Caco-2 (cell line): ENCODE measurements around the gene POLDIP3. TPM values are rescaled to one million over a fixed set of nuclear protein-coding genes. Genes with fewer than 3 reads are reported as not detected.

Source experiments
- BruUV-seq: library from RNA; stranded (reverse); fragments of 400-500 nt; replicated peaks from 2 replicates; lab custom pipeline; 2021; lab: Mats Ljungman, UMichigan
- CTCF ChIA-PET: fragments of 300-600 bp; sonication (Branson Sonifier 250); formaldehyde crosslinking; loops from one replicate; lab custom pipeline; 2022; ENCODE audit warnings: antibody characterized with exemption; lab: Charles Lee
- POLR2A ChIA-PET: fragments of 300-600 bp; sonication (Branson Sonifier 250); formaldehyde crosslinking; loops from one replicate; lab custom pipeline; 2022; ENCODE audit warnings: antibody characterized with exemption; lab: Charles Lee
- DNase-seq, 2 experiments: peaks; one replicate each; pipeline versions ENCODE4 v3.0.0 to v3.0.0-alpha.2; 2020 to 2022
- H3K27me3 ChIP-seq: replicated peaks from 2 replicates; pipeline ENCODE4 v1.6.0; 2011; ENCODE audit warnings: low read length; ENCODE audit not compliant: control insufficient read depth, insufficient read depth
- H3K36me3 ChIP-seq: 2 replicates; pipeline ENCODE4 v1.5.1; 2011; ENCODE audit warnings: low read length; ENCODE audit not compliant: control insufficient read depth, insufficient read depth
- H3K4me1 ChIP-seq: fragments of 250-450 bp; sonication (Bioruptor Pico); 2 replicates; pipeline ENCODE4 v1.5.1; 2020; ENCODE audit warnings: mild to moderate bottlenecking
- H3K4me3 ChIP-seq: 2 replicates; pipeline ENCODE4 v1.5.1; 2011; ENCODE audit warnings: low read depth, mild to moderate bottlenecking, control low read depth, low read length
- H3K9me3 ChIP-seq: fragments of 250-450 bp; sonication (Bioruptor Pico); 2 replicates; pipeline ENCODE4 v1.5.1; 2020; ENCODE audit warnings: mild to moderate bottlenecking, moderate library complexity
- H3K27ac Mint-ChIP-seq: one replicate; pipeline ENCODE4 v1.8.0; 2022; ENCODE audit warnings: mixed read lengths; ENCODE audit not compliant: unreplicated experiment
- H3K27me3 Mint-ChIP-seq: one replicate; pipeline ENCODE4 v1.8.0; 2022; ENCODE audit warnings: mixed read lengths; ENCODE audit not compliant: insufficient read depth, unreplicated experiment
- H3K36me3 Mint-ChIP-seq: one replicate; pipeline ENCODE4 v1.8.0; 2022; ENCODE audit warnings: mild to moderate bottlenecking, mixed read lengths; ENCODE audit not compliant: insufficient read depth, unreplicated experiment
- H3K4me1 Mint-ChIP-seq: one replicate; pipeline ENCODE4 v1.8.0; 2022; ENCODE audit warnings: low read depth, mixed read lengths; ENCODE audit not compliant: unreplicated experiment
- H3K4me3 Mint-ChIP-seq: one replicate; pipeline ENCODE4 v1.8.0; 2022; ENCODE audit warnings: mild to moderate bottlenecking, moderate library complexity, mixed read lengths; ENCODE audit not compliant: unreplicated experiment
- H3K9me3 Mint-ChIP-seq: one replicate; pipeline ENCODE4 v1.8.0; 2022; ENCODE audit warnings: mixed read lengths; ENCODE audit not compliant: unreplicated experiment
- CTCF ChIP-seq, 2 experiments: fragments of 200-600 bp in 1 of 2; IDR thresholded peaks; 1 replicate in 1 of 2; 2 replicates in 1 of 2; pipeline versions ENCODE4 v1.5.1 to v1.8.0; 2011 to 2022; ENCODE audit warnings: antibody characterized with exemption in 1 of 2, control low read depth in 1 of 2, inconsistent platforms in 1 of 2, low read depth in 1 of 2, low read length in 1 of 2, mild to moderate bottlenecking in 1 of 2, moderate library complexity in 1 of 2; ENCODE audit not compliant: insufficient read depth in 1 of 2, severe bottlenecking in 1 of 2, unreplicated experiment in 1 of 2
- intact Hi-C: fragments of 100-400 bp; cut with micrococcal nuclease; formaldehyde crosslinking; loops from one replicate; pipeline ENCODE4 v1.10.0; 2022; ENCODE audit not compliant: unreplicated experiment
- total RNA-seq: library from RNA; stranded (reverse); gene quantifications from 2 replicates; pipeline ENCODE4 v1.2.3, GENCODE V29; 2022

The POLDIP3 gene
- total RNA-seq, 1 experiment from 2014 or later = 70.8 TPM

- Mint-ChIP-seq H3K27ac (no peak overlapping the region), H3K36me3 (peaks cover 57% of the 10 kb centered on the region), H3K27me3 (no peaks in the 10 kb centered on the region), H3K9me3 (no peaks in the 10 kb centered on the region), H3K4me3 (no peak overlapping the region), H3K4me1 (no peaks in the 10 kb centered on the region)
- intact Hi-C loops = no loop called here
- Histone ChIP-seq H3K4me3 (no peak overlapping the region), H3K36me3 (peaks cover 2% of the 10 kb centered on the region; the same call in 1 of the 2 replicates), H3K9me3 (no peaks in the 10 kb centered on the region), H3K4me1 (no peaks in the 10 kb centered on the region), H3K27me3 (no peaks in the 10 kb centered on the region)
- CTCF ChIA-PET = no interaction called here
- no peak for DNase-seq
- BruUV-seq = no TSS peak
- no peak for TF ChIP-seq CTCF (IDR thresholded peaks at IDR 0.05; ENCODE audit: insufficient read depth in 1 of 2, low read depth in 1 of 2, low read length in 1 of 2, severe bottlenecking in 1 of 2, unreplicated experiment in 1 of 2)
- POLR2A ChIA-PET = no interaction called here
Observed at GRCh38 chr22:42591987-42592386, 22.7 kb downstream of the POLDIP3 start.

GRCh38 chr22:42587588-42588175 lies 27.0 kb downstream of the POLDIP3 start:
- no peak overlapping the region for H3K27ac Mint-ChIP-seq

GRCh38 chr22:42586381-42586780 lies 28.3 kb downstream of the POLDIP3 start:
- Histone ChIP-seq H3K9me3 (no peaks in the 10 kb centered on the region), H3K36me3 (0 out of 2 replicates have a peak, but pooled peaks cover 1% of the 10 kb centered on the region), H3K27me3 (no peaks in the 10 kb centered on the region), H3K4me3 (no peak overlapping the region), H3K4me1 (no peaks in the 10 kb centered on the region)
- no peak for TF ChIP-seq CTCF (IDR thresholded peaks at IDR 0.05; ENCODE audit: insufficient read depth in 1 of 2, low read depth in 1 of 2, low read length in 1 of 2, severe bottlenecking in 1 of 2, unreplicated experiment in 1 of 2)
- Mint-ChIP-seq H3K4me3 (no peak overlapping the region), H3K36me3 (peaks cover 75% of the 10 kb centered on the region), H3K4me1 (no peaks in the 10 kb centered on the region), H3K27ac (no peak overlapping the region), H3K27me3 (no peaks in the 10 kb centered on the region), H3K9me3 (no peaks in the 10 kb centered on the region)
- ChIA-PET CTCF (no interaction called here), POLR2A (no interaction called here)
- intact Hi-C loops = no loop called here
- no peak for DNase-seq
- no TSS peak for BruUV-seq

More at GRCh38 chr22:42587588-42588175, 27.0 kb downstream of the POLDIP3 start:
- no peaks in the 10 kb centered on the region for H3K27me3 ChIP-seq
- ChIA-PET CTCF (no interaction called here), POLR2A (no interaction called here)
- H3K36me3 Mint-ChIP-seq = peaks cover 62% of the 10 kb centered on the region
- no peak for TF ChIP-seq CTCF (IDR thresholded peaks at IDR 0.05; ENCODE audit: insufficient read depth in 1 of 2, low read depth in 1 of 2, low read length in 1 of 2, severe bottlenecking in 1 of 2, unreplicated experiment in 1 of 2)
- H3K9me3 ChIP-seq = no peaks in the 10 kb centered on the region
- H3K4me3 ChIP-seq = no peak overlapping the region
- no peaks in the 10 kb centered on the region for H3K4me1 ChIP-seq
- BruUV-seq = no TSS peak
- H3K4me3 Mint-ChIP-seq = no peak overlapping the region
- H3K4me1 Mint-ChIP-seq = no peaks in the 10 kb centered on the region
- DNase-seq = no peak
- peaks cover 3% of the 10 kb centered on the region; the same call in 1 of the 2 replicates for H3K36me3 ChIP-seq
- intact Hi-C loops = no loop called here
- no peaks in the 10 kb centered on the region for H3K27me3 Mint-ChIP-seq
- H3K9me3 Mint-ChIP-seq = no peaks in the 10 kb centered on the region
